Choroid plexus epithelial cell (primary cell): ENCODE measurements around the gene VAV2.
A peak's percentile ranks its signal among the peaks of the same experiment; 100 is the strongest.

Source experiments
- DNase-seq: peaks from one replicate; pipeline ENCODE4 v3.0.0-alpha.2; 2010; ENCODE audit warnings: low read depth
- H3K4me3 ChIP-seq: 2 replicates; pipeline ENCODE4 v1.5.1; 2011; ENCODE audit warnings: low read depth, mild to moderate bottlenecking, control low read depth, low read length, moderate library complexity
- TF ChIP-seq, protein P1 (sequence below): conservative IDR thresholded peaks from 2 replicates; pipeline ENCODE4 v1.5.1; 2011; ENCODE audit warnings: low read depth, mild to moderate bottlenecking, control low read depth, inconsistent platforms, low read length, moderate library complexity

VAV2 gene

DNA sequence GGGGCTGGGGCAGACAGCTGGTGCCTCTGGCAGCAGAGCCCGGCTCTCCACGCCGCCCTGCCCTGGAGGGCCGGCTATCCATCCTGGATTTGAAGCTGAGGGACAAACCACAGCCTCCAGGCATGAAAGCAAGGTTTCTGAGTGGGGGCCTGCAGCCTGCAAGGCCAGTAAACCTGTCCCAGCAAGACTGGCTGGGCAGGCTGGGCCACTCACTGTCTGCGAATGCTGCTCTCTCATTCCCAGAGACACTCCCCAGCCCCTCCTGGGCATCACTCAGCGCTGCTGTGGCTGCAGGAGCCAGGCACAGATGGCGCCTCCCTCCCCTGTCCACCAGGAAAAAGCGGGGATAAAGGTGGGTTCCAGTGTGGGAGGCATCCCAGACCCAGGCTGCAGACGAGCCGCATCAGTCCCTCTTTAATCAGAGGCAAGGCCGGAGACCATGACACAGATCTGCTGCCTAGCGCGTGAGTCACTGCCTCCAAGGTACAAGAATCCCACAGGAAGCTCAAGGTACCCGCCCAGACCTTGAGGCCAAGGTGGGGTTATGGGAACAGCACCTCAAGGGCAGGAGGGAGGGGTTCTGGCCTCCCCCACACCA is 118.0 kb downstream of the VAV2 start:
- DNase-seq, result peak; percentile 71

DNA sequence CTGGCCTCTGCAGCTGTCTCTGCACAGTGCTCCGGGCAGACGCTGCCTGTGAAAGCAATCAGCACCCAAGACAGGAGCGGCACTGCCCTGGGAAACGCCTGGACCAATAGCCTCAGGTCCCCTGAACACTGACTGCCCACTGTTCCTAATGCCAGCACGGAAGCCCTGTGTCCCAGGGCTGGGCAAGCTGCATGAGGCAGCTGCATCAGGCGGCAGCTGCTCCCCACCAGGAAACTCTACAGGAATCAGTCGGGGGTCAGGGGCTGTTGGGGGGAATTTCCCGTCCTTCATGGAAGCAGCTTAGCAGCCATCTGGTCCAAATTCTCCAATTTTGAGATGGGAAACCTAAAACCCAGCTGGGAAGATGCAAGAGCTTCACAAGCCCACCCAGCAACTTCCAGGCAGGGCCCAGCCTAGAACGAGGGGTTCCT is 118.6 kb downstream of the VAV2 start:
- peak; percentile 30 for DNase-seq
- TF ChIP-seq, protein P1, sequence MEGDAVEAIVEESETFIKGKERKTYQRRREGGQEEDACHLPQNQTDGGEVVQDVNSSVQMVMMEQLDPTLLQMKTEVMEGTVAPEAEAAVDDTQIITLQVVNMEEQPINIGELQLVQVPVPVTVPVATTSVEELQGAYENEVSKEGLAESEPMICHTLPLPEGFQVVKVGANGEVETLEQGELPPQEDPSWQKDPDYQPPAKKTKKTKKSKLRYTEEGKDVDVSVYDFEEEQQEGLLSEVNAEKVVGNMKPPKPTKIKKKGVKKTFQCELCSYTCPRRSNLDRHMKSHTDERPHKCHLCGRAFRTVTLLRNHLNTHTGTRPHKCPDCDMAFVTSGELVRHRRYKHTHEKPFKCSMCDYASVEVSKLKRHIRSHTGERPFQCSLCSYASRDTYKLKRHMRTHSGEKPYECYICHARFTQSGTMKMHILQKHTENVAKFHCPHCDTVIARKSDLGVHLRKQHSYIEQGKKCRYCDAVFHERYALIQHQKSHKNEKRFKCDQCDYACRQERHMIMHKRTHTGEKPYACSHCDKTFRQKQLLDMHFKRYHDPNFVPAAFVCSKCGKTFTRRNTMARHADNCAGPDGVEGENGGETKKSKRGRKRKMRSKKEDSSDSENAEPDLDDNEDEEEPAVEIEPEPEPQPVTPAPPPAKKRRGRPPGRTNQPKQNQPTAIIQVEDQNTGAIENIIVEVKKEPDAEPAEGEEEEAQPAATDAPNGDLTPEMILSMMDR, result no peak
- no peak overlapping the region for H3K4me3 ChIP-seq

More for the DNA sequence above, 118.0 kb downstream of the VAV2 start:
- TF ChIP-seq, protein P1, result no peak
- no peak overlapping the region for H3K4me3 ChIP-seq

DNA sequence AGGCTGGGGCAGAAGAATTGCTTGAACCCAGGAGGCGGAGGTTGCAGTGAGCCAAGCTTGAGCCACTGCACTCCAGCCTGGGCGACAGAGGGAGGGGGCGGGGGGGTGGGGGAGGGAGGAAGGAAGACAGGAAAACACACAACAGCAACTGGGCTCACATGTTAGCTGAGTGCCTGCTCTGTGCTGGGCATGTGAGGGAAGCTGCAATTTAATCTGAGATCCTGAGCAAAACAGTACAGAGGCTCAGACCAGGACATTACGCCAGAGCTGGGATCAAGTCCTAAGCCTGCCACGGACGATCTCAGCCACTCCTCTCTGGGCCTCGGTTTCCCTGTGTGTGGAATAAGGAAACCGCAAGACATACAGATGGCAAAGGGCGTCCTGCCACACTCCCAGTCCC is 119.1 kb downstream of the VAV2 start:
- TF ChIP-seq, protein P1, result no peak
- DNase-seq, result no peak
- H3K4me3 ChIP-seq, result no peak overlapping the region

DNA sequence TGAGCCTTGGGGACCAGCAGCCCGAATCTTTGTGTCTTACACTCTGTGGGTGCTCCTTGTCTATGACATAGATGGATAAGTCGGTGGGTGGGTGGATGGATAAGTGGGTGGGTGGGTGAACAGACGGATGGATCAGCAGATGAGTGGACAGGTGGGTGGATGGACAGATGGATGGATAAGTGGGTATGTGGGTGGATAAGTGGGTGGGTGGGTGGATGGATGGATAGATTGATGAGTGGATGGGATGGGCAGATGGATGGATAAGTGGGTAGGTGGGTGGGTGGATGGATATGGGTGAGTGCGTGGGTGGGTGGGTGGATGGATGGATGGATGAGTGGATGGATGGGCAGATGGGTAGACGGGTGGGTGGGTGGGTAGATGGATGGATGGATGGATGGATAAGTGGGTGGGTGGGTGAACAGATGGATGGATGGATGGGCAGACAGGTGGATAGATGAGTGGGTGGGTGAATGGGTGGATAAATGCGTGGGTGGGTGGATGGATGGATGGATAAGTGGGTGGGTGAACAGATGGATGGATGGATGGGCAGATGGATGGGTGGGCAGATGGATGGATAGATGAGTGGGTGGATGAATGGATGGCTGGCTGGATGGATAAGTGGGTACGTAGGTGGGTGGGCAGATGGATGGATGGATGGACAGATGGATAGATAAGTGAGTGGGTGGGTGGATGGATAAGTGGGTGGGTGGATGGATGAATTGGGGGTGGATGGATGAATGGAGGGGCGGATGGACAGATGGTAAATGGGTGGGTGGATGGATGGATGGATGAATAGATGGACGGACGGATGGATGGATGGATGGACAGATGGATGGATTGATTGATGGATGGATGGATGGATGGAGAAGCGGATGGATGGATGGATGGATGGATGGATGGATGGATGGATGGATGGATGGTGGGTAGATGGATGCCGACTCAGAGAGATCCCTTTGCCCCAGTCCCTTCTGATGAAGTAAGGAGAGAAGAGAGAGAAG is 121.2 kb downstream of the VAV2 start:
- DNase-seq, result no peak
- TF ChIP-seq, protein P1, result no peak

DNA sequence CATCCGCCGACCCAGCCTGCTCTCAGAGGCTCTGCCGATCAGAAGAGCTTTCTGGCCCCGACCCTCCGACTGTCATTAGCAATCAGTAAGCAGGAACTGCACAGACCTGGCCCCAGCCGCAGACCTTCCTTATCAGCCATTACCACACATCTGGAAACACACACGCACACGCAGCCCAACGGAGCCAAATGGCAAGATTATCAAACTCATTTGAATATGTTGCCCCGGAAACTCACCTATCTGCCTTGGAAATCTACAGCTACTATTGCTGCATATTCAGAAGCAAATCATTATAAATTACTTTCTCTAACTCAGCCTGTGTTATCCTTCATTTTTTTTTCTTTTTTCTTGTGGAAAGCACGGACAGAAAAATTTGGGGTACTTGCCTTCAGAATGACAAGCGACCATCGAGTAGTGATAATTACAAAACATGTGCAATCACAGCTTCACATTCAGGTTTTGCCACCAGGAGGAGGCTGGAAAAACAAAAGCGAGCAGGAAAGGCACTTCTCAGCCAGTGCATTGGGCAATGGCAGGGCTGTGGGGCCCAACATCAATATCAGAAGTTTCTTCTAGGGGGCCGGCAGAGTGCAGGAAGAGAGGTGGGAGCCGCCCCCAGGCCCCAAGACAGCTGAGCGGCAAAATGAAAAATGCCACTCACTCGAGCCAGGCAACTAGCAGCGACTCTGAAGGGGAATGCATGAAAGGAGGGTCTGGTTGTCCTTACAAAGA is 122.3 kb downstream of the VAV2 start:
- no peak overlapping the region for H3K4me3 ChIP-seq
- no peak for DNase-seq
- TF ChIP-seq, protein P1, result peak; percentile 30

More for the DNA sequence above, 121.2 kb downstream of the VAV2 start:
- no peak overlapping the region for H3K4me3 ChIP-seq

DNA sequence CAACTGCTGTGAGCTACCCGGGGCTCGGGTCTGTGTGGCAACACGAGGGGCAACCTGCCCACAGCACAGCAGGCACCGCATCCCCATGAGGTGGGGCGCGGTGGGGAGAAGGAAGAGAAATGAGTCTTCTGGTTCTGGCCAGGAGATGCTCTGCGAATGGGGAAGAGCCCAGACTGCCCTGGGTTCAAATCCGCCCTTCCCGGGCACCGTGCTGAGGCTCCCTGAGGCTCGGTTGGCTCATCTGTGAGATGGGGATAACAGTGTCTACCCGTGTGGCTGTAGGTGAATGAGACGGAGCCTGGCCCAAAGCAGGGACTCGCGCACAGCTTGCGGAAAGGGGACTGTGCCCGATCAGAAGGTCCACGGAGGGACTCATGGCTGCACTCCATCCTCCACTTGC is 123.9 kb downstream of the VAV2 start:
- no peak for DNase-seq
- H3K4me3 ChIP-seq, result no peak overlapping the region
- TF ChIP-seq, protein P1, result no peak
